ENCODE results near the gene SCG5. TPM values are rescaled to one million over a fixed set of nuclear protein-coding genes. Genes with fewer than 3 reads are reported as not detected.

SCG5 gene
- total RNA-seq, 6 experiments from 2014 or later = 2.6 to 18.3 (median 4.4) TPM

DNA sequence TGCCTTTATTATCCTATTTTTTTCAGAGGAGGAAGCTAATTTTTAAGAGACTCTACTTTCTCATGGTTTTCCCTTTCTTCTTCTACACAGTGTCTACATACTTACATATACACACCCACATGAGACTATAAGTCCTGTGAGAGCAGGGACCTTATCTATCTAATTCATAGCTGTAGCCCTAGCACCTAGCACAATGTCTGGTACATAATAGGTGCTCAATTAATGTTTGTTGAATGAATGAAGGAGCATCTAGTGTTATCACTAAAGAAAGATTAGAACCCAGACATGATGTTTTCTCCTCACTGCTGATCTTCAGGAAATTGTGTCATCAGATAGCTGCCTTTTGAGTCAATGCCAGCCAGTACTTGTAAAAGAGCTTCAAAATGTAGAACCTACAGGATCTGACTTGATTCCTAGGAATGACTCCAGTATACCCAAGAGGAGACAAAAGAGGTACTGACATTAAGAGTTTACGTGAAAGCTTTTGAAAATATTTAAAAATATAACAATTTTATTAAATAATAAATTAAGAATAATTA is 2.5 kb downstream of the SCG5 start:
- H3K4me1 ChIP-seq = peaks cover 0 to under 1% (median 0%) of the 10 kb centered on the region in 4 donors
- intact Hi-C loops (cut with DNase I) = no loop called here
- no peaks in the 10 kb centered on the region for H3K9me3 ChIP-seq
- TF ChIP-seq, protein P1, sequence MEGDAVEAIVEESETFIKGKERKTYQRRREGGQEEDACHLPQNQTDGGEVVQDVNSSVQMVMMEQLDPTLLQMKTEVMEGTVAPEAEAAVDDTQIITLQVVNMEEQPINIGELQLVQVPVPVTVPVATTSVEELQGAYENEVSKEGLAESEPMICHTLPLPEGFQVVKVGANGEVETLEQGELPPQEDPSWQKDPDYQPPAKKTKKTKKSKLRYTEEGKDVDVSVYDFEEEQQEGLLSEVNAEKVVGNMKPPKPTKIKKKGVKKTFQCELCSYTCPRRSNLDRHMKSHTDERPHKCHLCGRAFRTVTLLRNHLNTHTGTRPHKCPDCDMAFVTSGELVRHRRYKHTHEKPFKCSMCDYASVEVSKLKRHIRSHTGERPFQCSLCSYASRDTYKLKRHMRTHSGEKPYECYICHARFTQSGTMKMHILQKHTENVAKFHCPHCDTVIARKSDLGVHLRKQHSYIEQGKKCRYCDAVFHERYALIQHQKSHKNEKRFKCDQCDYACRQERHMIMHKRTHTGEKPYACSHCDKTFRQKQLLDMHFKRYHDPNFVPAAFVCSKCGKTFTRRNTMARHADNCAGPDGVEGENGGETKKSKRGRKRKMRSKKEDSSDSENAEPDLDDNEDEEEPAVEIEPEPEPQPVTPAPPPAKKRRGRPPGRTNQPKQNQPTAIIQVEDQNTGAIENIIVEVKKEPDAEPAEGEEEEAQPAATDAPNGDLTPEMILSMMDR (IDR thresholded peaks at IDR 0.05) = no peak
- TF ChIP-seq POLR2A (IDR thresholded peaks at IDR 0.05) = no peak
- H3K27me3 ChIP-seq = no peaks in the 10 kb centered on the region
- ATAC-seq = no peak
- H3K36me3 ChIP-seq = no peaks in the 10 kb centered on the region
- no peak overlapping the region for H3K27ac ChIP-seq
- H3K4me3 ChIP-seq = no peak overlapping the region
- WGBS (ENCODE audit: insufficient coverage, low coverage, low lambda C conversion rate, missing lambda C conversion rate) = 100% methylated on average over 1 of the region's 1 CpG
- no peak for DNase-seq

DNA sequence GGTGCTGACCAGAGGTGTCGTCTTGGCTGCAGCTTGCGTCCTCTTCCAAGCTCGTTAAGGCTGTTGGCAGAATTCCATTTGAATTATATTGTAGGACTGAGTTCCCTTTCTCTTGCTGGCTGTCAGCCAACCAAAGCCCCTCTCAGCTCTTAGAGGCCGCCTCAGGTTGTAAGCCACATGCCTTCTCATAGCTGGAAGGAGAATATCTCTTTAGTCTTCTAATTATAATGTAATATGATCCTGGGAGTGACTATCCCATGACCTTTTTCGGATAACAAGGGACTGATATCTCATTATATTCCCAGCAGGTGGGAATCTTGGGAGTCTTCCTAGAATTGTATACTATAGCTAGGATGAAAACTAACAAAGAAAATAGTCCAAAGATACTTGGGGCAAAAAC is 4.8 kb downstream of the SCG5 start:
- intact Hi-C loops (cut with DNase I) = no loop called here
- Histone ChIP-seq H3K9me3 (no peaks in the 10 kb centered on the region), H3K27me3 (no peaks in the 10 kb centered on the region), H3K4me3 (no peak overlapping the region), H3K4me1 (peaks cover 0 to 3% (median 0%) of the 10 kb centered on the region in 4 donors), H3K36me3 (no peaks in the 10 kb centered on the region), H3K27ac (no peak overlapping the region)
- no peak for DNase-seq
- WGBS (ENCODE audit: insufficient coverage, low coverage, low lambda C conversion rate, missing lambda C conversion rate) = 57% methylated on average over 5 of the region's 5 CpGs
- no peak for ATAC-seq
- no peak for TF ChIP-seq POLR2A (IDR thresholded peaks at IDR 0.05)
- TF ChIP-seq, protein P1 (IDR thresholded peaks at IDR 0.05) = no peak

DNA sequence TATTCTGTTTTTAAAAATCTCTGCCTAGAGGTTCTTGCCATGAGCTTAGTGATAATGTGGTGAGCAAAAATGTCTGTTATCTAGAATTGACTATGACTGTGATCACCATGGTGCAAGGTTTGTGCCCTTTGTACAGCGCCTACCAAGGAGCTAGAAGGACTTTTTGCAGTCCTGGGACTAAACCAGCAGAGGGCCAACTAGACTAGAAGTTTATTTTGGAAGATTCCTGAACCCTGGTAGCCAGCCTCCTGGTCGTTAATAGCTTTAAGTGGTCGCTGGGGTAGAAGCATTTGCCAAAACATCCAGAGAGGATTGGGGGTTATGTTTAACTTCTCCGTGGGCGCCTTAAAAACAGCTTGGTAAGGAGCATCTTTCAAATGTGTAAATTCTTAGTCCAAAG is 7.8 kb downstream of the SCG5 start:
- DNase-seq (peak in 1 of 3 donors; percentile 50), ATAC-seq (peak; percentile 82 to 89 (median 84))
- Histone ChIP-seq H3K9me3 (no peaks in the 10 kb centered on the region), H3K27ac (no peak overlapping the region), H3K4me1 (peaks cover 0 to 3% (median 0%) of the 10 kb centered on the region in 4 donors), H3K27me3 (no peaks in the 10 kb centered on the region), H3K36me3 (no peaks in the 10 kb centered on the region), H3K4me3 (no peak overlapping the region)
- 54% methylated on average over 5 of the region's 5 CpGs for WGBS (ENCODE audit: insufficient coverage, low coverage, low lambda C conversion rate, missing lambda C conversion rate)
- TF ChIP-seq POLR2A (IDR thresholded peaks at IDR 0.05) = no peak
- TF ChIP-seq, protein P1 (IDR thresholded peaks at IDR 0.05) = peak; percentile 15 to 47 (median 38)
- intact Hi-C loops (cut with DNase I) = no loop called here

DNA sequence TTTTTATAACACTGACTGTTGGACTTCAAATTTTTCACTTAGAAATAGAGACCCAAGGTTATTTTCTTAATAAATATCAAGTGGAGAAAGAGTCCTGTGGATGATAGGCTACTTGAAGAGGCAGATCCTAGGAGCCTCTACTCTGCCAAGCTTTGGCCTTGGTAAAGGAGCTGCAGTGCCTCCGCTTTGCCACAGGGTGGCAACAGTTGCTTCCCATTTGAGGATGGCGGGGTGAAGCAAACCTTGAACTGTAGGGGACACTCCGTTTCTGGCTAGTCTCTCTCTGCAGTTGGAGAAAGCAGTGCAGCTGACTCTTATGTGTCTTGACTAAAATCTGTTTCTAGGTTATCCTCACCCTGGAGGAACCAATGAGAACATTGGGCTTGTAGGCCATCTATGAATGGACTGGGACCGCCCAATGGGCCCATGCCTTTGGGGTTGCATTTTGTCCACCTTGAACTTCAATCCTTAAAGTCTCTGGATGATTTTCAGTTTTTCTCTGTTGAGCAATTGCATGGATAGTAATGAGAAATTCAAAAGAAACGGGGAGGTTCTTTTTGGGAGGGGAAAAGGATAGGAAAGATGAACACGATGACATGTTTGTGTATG is 9.8 kb downstream of the SCG5 start:
- Histone ChIP-seq H3K9me3 (no peaks in the 10 kb centered on the region), H3K4me3 (no peak overlapping the region), H3K27me3 (no peaks in the 10 kb centered on the region), H3K27ac (no peak overlapping the region), H3K4me1 (peaks cover 0 to 3% (median 0%) of the 10 kb centered on the region in 4 donors), H3K36me3 (no peaks in the 10 kb centered on the region)
- TF ChIP-seq, protein P1 (IDR thresholded peaks at IDR 0.05) = peak; percentile 75 to 94 (median 90)
- no peak for TF ChIP-seq POLR2A (IDR thresholded peaks at IDR 0.05)
- DNase-seq (peak; percentile 44 to 62 (median 59)), ATAC-seq (peak; percentile 94 to 97 (median 96))
- 31% methylated on average over 6 of the region's 6 CpGs for WGBS (ENCODE audit: insufficient coverage, low coverage, low lambda C conversion rate, missing lambda C conversion rate)
- intact Hi-C loops (cut with DNase I) = no loop called here

All from right lobe of liver (tissue), 6 donors.